GM12892 (cell line): Measurements from ENCODE around the gene TBC1D5.

Experiments used
- POLR2A ChIP-seq: IDR thresholded peaks from 2 replicates; pipeline ENCODE4 v1.6.1; 2011; ENCODE audit warnings: low read depth, low read length, control low read depth
- POLR2AphosphoS5 ChIP-seq: IDR thresholded peaks from 2 replicates; pipeline ENCODE4 v1.6.1; 2011; ENCODE audit warnings: low read depth, low read length, control low read depth
- TAF1 ChIP-seq: IDR thresholded peaks from 2 replicates; pipeline ENCODE4 v1.6.1; 2011; ENCODE audit warnings: low read depth, mild to moderate bottlenecking, control low read depth, low read length, borderline replicate concordance

DNA sequence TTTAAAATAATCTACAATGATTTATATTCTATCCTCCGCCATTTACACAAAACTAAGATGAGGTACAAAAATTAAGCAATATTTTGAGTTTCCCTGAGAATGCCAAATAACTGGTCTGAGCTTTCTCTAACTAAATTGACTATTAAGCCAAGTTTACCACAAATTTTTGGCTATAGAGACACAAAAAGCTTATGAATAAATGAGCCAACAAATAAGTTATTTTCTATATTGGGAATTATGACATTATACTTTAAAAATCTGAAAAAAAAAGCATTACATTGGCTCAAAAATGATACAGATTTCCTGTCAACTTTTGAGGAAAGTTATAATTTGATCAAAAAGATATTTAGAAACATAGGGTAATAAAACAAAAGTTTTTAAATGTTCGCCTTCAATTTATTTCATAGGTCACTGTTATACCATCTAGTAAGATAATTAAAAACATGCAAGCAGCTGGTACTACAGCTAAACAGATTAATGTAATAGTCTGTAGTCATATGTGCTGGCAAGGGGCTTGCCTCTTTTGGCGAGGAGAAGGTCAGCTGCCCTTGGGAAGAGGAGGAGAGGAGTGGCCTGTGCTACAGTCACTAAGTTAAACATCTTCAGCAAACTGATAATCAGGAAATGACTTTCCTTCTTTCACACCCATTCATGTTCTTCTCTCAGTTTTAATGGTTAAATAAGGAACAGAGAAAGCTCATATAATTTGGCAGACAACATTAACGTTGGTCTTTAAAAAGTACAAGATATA, 318.5 kb downstream of the TBC1D5 start:
- TF ChIP-seq TAF1, result no peak
- no peak for TF ChIP-seq POLR2AphosphoS5
- TF ChIP-seq POLR2A, result no peak
